ENCODE data around the gene PGF. TPM values are rescaled to one million over a fixed set of nuclear protein-coding genes. Genes with fewer than 3 reads are reported as not detected.

PGF gene
- total RNA-seq, 1 donor from 2014 or later = 3.0 TPM

DNA sequence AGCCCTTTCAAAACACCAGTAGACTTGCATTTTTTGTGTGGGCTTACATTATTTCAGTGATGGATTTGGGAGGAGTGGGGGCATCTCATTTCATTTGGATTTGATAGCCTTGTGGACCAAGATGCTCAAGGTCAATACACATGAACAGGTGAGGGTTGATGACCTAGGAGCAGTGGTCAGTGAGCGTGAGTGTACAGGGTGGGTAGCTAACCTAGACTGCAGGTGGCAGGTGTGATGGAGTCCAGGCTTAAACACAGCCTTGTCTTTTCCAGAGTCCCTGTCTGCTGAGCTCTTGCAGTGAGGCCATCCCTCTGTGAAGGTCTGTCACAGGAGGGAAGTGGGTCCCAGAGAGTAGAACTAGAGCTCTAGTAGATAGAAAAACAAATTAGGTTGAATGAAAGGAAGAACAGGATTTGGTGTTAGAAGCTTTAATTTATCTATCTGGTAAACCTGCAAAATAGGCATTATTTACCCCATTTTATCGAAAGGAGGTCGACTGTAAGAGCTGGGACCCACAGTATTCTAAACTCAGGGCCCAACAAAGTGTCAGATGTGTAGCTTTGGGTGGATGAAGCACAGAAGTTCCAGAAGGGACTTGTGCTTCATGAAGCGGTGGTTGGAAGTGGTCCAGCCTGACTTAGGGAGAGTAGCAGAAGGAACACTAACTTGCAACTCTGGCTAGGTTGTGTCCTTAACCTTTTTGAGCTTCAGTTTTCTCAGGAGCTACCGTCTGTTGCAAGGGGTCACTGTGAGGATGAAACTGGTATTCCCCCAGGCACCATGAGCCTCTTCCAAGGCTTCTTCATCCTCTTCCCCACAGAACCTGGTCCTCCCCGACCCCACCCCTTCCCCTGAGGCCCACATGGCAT is 50.5 kb downstream of the PGF start:
- Histone ChIP-seq H3K9me3 (no peaks in the 10 kb centered on the region), H3K36me3 (peaks cover 57% of the 10 kb centered on the region), H3K4me3 (no peak overlapping the region), H3K27me3 (ENCODE audit: low read depth) (no peaks in the 10 kb centered on the region), H3K27ac (no peak overlapping the region), H3K4me1 (peaks cover 23% of the 10 kb centered on the region)
- ATAC-seq = no peak
- TF ChIP-seq, protein P1, sequence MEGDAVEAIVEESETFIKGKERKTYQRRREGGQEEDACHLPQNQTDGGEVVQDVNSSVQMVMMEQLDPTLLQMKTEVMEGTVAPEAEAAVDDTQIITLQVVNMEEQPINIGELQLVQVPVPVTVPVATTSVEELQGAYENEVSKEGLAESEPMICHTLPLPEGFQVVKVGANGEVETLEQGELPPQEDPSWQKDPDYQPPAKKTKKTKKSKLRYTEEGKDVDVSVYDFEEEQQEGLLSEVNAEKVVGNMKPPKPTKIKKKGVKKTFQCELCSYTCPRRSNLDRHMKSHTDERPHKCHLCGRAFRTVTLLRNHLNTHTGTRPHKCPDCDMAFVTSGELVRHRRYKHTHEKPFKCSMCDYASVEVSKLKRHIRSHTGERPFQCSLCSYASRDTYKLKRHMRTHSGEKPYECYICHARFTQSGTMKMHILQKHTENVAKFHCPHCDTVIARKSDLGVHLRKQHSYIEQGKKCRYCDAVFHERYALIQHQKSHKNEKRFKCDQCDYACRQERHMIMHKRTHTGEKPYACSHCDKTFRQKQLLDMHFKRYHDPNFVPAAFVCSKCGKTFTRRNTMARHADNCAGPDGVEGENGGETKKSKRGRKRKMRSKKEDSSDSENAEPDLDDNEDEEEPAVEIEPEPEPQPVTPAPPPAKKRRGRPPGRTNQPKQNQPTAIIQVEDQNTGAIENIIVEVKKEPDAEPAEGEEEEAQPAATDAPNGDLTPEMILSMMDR (IDR thresholded peaks at IDR 0.05) = no peak
- intact Hi-C loops (cut with DNase I) = loop anchor here (10.0 kb wide), 1 partner anchor 50 kb away; no protein-coding TSS in a partner anchor
- DNase-seq = no peak

DNA sequence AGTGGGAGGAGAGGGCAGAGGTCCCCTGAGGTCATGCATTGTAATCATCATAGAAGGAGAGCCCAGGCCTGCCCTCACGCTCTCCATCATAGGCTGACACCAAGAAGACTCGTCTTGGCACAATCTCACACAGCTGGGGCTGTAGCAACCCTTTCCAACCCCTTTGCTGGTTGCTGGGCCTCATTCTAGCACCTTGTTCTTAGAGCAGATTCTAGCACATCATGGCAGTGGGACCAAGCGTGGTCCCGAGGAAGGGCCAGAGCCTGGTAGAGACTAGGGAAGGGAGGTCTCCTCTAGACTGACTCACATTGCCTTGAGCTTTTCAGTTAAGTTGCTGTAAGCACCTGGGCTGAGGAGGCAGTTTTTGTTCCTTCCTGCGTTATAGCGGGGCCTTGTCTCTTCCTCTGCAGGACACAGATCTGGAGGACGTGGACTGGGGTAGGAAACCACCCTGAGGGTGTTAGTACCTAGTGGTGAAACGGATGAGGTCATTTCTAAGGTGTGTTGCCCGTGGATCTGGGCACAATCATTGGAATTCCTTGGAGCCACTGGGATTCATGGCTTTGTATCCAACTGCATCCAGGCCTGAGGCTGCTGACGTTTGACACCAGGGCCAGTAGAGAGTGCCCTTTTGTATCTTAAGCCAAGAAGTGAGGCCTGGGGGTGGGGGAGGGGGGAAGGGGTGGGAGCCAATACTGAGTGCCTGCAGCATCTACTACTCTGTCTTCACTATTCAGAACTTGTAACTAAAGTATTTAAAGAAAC is 52.3 kb downstream of the PGF start:
- peaks cover 74% of the 10 kb centered on the region for H3K36me3 ChIP-seq
- ATAC-seq = no peak
- TF ChIP-seq, protein P1 (IDR thresholded peaks at IDR 0.05) = no peak
- H3K27ac ChIP-seq = no peak overlapping the region
- intact Hi-C loops (cut with DNase I) = loop anchor here (10.0 kb wide), 1 partner anchor 48 kb away; no protein-coding TSS in a partner anchor
- peaks cover 23% of the 10 kb centered on the region for H3K4me1 ChIP-seq
- H3K27me3 ChIP-seq (ENCODE audit: low read depth) = no peaks in the 10 kb centered on the region
- no peak overlapping the region for H3K4me3 ChIP-seq
- DNase-seq = no peak
- H3K9me3 ChIP-seq = no peaks in the 10 kb centered on the region

DNA sequence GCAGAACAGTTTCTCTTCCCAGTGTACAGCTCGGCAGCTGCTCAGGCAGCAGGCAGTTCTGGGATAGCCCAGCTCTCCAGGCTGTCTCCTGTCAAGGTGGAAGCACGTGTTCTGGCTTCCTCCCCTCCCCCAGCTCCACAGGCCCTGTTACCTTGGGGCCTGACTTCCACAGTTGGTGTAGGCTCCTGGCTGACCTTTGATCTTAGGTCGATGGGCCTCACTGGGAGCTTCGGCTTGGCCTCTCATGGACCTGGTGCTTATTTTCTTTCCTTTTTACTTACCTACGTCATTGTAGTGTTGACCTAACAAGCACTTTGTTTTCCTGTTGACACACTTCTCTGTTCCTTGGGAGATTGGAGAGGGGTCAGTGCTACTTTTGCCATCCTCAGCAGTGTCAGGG is 56.7 kb downstream of the PGF start:
- intact Hi-C loops (cut with DNase I) = no loop called here
- Histone ChIP-seq H3K27me3 (ENCODE audit: low read depth) (no peaks in the 10 kb centered on the region), H3K36me3 (peaks cover 100% of the 10 kb centered on the region), H3K9me3 (no peaks in the 10 kb centered on the region), H3K4me1 (no peaks in the 10 kb centered on the region), H3K27ac (no peak overlapping the region), H3K4me3 (no peak overlapping the region)
- DNase-seq = no peak
- no peak for ATAC-seq
- TF ChIP-seq, protein P1 (IDR thresholded peaks at IDR 0.05) = no peak

DNA sequence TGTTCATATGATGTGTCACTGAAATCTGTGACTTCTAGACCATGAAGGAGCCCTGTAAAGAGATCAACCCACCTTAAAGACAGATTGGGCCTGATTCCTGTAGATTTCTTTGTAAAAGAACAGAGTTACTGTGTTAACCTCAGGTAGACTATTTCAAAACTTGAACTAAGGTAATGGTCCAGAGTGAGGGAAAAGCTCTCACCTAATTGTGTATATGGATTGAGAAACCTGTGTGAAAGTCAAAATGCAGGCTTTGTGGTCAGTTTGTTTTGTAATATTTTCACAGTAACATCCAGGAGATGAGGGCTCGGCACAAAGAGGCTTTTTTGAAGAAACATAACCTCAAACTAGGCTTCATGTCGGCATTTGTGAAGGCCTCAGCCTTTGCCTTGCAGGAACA is 57.3 kb downstream of the PGF start:
- Histone ChIP-seq H3K27ac (no peak overlapping the region), H3K36me3 (peaks cover 100% of the 10 kb centered on the region), H3K27me3 (ENCODE audit: low read depth) (no peaks in the 10 kb centered on the region), H3K4me1 (peaks cover 4% of the 10 kb centered on the region), H3K9me3 (no peaks in the 10 kb centered on the region), H3K4me3 (no peak overlapping the region)
- ATAC-seq (no peak), DNase-seq (no peak)
- TF ChIP-seq, protein P1 (IDR thresholded peaks at IDR 0.05) = no peak
- intact Hi-C loops (cut with DNase I) = no loop called here

DNA sequence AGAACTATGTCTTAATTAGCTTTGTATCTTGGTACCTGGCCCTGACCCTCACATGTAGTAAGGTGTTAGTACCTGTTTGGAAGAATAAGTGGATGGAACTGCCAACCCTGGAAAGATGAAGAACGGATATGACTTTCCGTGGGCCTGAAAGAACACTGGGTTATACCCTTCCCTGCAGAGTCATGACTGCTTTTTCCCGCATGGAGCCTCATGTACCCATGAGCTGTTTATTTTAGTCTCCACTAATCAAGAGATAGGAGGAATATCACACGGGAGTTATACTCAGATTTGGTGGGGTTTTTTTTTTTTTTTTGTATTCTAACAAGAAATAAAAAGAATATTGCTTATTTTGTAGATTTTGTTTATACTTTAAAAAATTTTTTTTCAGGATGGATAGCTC is 57.8 kb downstream of the PGF start:
- Histone ChIP-seq H3K27me3 (ENCODE audit: low read depth) (no peaks in the 10 kb centered on the region), H3K36me3 (peaks cover 100% of the 10 kb centered on the region), H3K4me3 (no peak overlapping the region), H3K4me1 (peaks cover 9% of the 10 kb centered on the region), H3K9me3 (no peaks in the 10 kb centered on the region), H3K27ac (no peak overlapping the region)
- ATAC-seq (no peak), DNase-seq (no peak)
- intact Hi-C loops (cut with DNase I) = no loop called here
- TF ChIP-seq, protein P1 (IDR thresholded peaks at IDR 0.05) = no peak

Measured in lower lobe of right lung (tissue), 2 donors.